CD8-positive, alpha-beta memory T cell (primary cell): ENCODE measurements around the gene INSYN2B. TPM values are rescaled to one million over a fixed set of nuclear protein-coding genes. Genes with fewer than 3 reads are reported as not detected.

Experiments
- CTCF ChIA-PET: fragments of 350-600 bp; sonication (Branson Sonifier 250); formaldehyde crosslinking; loops from one replicate; lab custom pipeline; 2021; ENCODE audit warnings: antibody characterized with exemption; lab: Charles Lee
- POLR2A ChIA-PET: fragments of 350-600 bp; sonication (Branson Sonifier 250); formaldehyde crosslinking; loops from one replicate; lab custom pipeline; 2021; ENCODE audit warnings: antibody characterized with exemption; lab: Charles Lee
- DNase-seq, 5 donors: peaks; one replicate each; pipeline versions ENCODE4 v3.0.0 to v3.0.0-alpha.2; 2020 to 2022; ENCODE audit warnings: mixed read lengths in 1 of 5
- H3K27ac ChIP-seq: one replicate; pipeline ENCODE4 v1.7.0; 2013; ENCODE audit warnings: low read depth, mild to moderate bottlenecking, low read length, moderate library complexity
- H3K27me3 ChIP-seq: 2 replicates; pipeline ENCODE4 v1.7.0; 2013; ENCODE audit warnings: low read length, mild to moderate bottlenecking; ENCODE audit not compliant: insufficient read depth, poor library complexity, severe bottlenecking
- H3K36me3 ChIP-seq: 2 replicates; pipeline ENCODE4 v1.7.0; 2013; ENCODE audit warnings: mild to moderate bottlenecking, low read length, moderate library complexity; ENCODE audit not compliant: insufficient read depth
- H3K4me1 ChIP-seq: 2 replicates; pipeline ENCODE4 v1.7.0; 2013; ENCODE audit warnings: mild to moderate bottlenecking, low read length, moderate library complexity; ENCODE audit not compliant: insufficient read depth
- H3K4me3 ChIP-seq: 2 replicates; pipeline ENCODE4 v1.7.0; 2013; ENCODE audit warnings: mild to moderate bottlenecking, low read length
- H3K9me3 ChIP-seq: 2 replicates; pipeline ENCODE4 v1.7.0; 2013; ENCODE audit warnings: mild to moderate bottlenecking, low read length
- H3K27ac Mint-ChIP-seq, 8 donors: one replicate each; pipeline ENCODE4 v1.8.0; 2020 to 2021; ENCODE audit warnings: mixed read lengths in 8 of 8, mild to moderate bottlenecking in 6 of 8, inconsistent platforms in 3 of 8, moderate library complexity in 3 of 8
- H3K27me3 Mint-ChIP-seq, 2 donors: one replicate each; pipeline ENCODE4 v1.8.0; 2020 to 2021; ENCODE audit warnings: mixed read lengths in 2 of 2, mild to moderate bottlenecking in 1 of 2, moderate library complexity in 1 of 2
- H3K36me3 Mint-ChIP-seq, 3 donors: one replicate each; pipeline ENCODE4 v1.8.0; 2020 to 2021; ENCODE audit warnings: mixed read lengths in 3 of 3, inconsistent platforms in 1 of 3, mild to moderate bottlenecking in 1 of 3
- H3K4me1 Mint-ChIP-seq, 3 donors: one replicate each; pipeline ENCODE4 v1.8.0; 2020 to 2021; ENCODE audit warnings: mixed read lengths in 3 of 3, inconsistent platforms in 1 of 3, mild to moderate bottlenecking in 1 of 3
- H3K4me3 Mint-ChIP-seq, 7 donors: one replicate each; pipeline ENCODE4 v1.8.0; 2020 to 2021; ENCODE audit warnings: mixed read lengths in 7 of 7, mild to moderate bottlenecking in 6 of 7, moderate library complexity in 4 of 7, inconsistent platforms in 2 of 7
- H3K9me3 Mint-ChIP-seq, 5 donors: one replicate each; pipeline ENCODE4 v1.8.0; 2020 to 2022; ENCODE audit warnings: mixed read lengths in 5 of 5, mild to moderate bottlenecking in 3 of 5, moderate library complexity in 2 of 5, inconsistent platforms in 1 of 5
- polyA plus RNA-seq: library from polyadenylated mRNA; unstranded; fragments of 300-500 nt; fragmentation: Illumina TruSeq; gene quantifications from one replicate; pipeline ENCODE4 v1.2.3, GENCODE V29; 2021
- total RNA-seq, 2 experiments: library from RNA; stranded (reverse); gene quantifications; one replicate each; pipeline ENCODE4 v1.2.3, GENCODE V29; 2021

The INSYN2B gene
- total and polyA plus RNA-seq, 3 experiments from 2014 or later, result not detected

DNA sequence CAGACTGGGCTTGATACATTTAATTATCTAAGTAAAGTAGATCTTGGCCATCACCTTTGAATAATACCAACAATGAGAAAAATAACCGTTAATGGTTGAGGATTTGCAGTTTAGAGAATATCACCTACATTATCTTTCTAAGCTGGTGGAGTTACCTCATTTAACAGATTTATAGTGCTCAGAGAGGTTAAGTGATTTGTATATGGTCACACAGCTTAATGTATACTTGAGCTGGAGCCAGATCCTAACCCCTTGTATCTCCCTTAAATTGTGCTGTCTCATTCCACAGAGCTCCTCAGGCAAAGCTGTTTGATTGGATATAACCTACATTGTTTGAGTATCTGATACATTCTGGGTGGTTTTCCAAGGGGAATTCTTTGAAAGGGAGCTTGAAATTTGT lies 57.8 kb downstream of the INSYN2B start:
- peaks cover 32 to 59% (median 56%) of the 10 kb centered on the region in 3 donors for H3K4me1 Mint-ChIP-seq
- H3K27me3 Mint-ChIP-seq, result no peaks in the 10 kb centered on the region
- ChIA-PET POLR2A (no interaction called here), CTCF (no interaction called here)
- Histone ChIP-seq H3K27me3 (no peaks in the 10 kb centered on the region), H3K9me3 (no peaks in the 10 kb centered on the region), H3K4me3 (no peak overlapping the region), H3K36me3 (peaks cover 3% of the 10 kb centered on the region), H3K27ac (no peak overlapping the region), H3K4me1 (no peaks in the 10 kb centered on the region)
- no peak overlapping the region for H3K4me3 Mint-ChIP-seq
- DNase-seq, result no peak
- peaks cover 7 to 54% (median 23%) of the 10 kb centered on the region in 3 donors for H3K36me3 Mint-ChIP-seq
- H3K9me3 Mint-ChIP-seq, result no peaks in the 10 kb centered on the region
- H3K27ac Mint-ChIP-seq, result no peak overlapping the region

DNA sequence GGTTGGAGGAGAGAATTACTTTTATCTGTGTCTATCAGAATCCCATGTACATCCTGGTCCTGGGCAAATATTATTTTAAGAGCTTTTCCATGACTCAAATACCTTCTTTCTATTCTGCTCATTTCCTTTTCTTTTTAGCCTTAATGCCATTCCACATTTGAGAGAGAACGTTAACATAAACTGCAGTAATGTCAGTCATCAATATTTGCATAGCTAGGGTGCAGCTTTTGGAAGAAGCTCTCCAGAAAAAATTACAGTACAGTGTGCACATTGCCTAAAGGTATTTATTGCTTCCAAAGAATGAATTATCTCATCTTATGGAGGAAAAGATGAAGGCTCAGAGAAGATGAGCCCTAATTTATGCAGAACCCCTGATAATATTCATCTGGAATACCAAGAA lies 58.3 kb downstream of the INSYN2B start:
- H3K27ac ChIP-seq, result no peak overlapping the region
- H3K4me3 ChIP-seq, result no peak overlapping the region
- H3K4me1 ChIP-seq, result no peaks in the 10 kb centered on the region
- H3K27ac Mint-ChIP-seq, result no peak overlapping the region
- H3K36me3 ChIP-seq, result peaks cover 3% of the 10 kb centered on the region
- no peaks in the 10 kb centered on the region for H3K9me3 ChIP-seq
- CTCF ChIA-PET, result no interaction called here
- DNase-seq, result no peak
- H3K4me1 Mint-ChIP-seq, result peaks cover 28 to 54% (median 53%) of the 10 kb centered on the region in 3 donors
- peaks cover 3 to 53% (median 19%) of the 10 kb centered on the region in 3 donors for H3K36me3 Mint-ChIP-seq
- H3K9me3 Mint-ChIP-seq, result no peaks in the 10 kb centered on the region
- H3K4me3 Mint-ChIP-seq, result no peak overlapping the region
- POLR2A ChIA-PET, result no interaction called here
- no peaks in the 10 kb centered on the region for H3K27me3 Mint-ChIP-seq
- no peaks in the 10 kb centered on the region for H3K27me3 ChIP-seq

DNA sequence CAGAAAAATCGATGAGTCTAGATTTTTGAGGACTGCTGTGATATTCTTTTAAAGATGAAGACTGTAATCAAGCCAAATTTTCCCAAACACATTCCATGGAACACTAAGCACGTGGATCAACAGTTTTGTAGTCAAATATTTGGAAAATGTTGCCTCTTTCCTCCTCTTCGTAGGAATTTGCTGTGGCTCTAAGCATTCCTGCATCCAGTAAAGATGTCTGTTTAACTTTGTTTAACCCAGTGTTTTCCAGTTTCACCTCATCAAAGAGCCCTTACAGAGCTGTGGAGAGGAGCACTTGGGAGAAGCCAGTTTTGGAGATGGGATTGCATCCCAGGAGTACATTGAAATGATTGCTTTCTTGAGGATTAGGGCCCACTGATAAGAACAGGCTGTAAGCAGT lies 58.9 kb downstream of the INSYN2B start:
- no peak overlapping the region for H3K4me3 Mint-ChIP-seq
- H3K27me3 ChIP-seq, result no peaks in the 10 kb centered on the region
- DNase-seq, result no peak
- peaks cover 26 to 49% (median 48%) of the 10 kb centered on the region in 3 donors for H3K4me1 Mint-ChIP-seq
- no peaks in the 10 kb centered on the region for H3K27me3 Mint-ChIP-seq
- H3K4me1 ChIP-seq, result no peaks in the 10 kb centered on the region
- H3K36me3 Mint-ChIP-seq, result peaks cover 3 to 52% (median 16%) of the 10 kb centered on the region in 3 donors
- H3K4me3 ChIP-seq, result no peak overlapping the region
- no peaks in the 10 kb centered on the region for H3K9me3 Mint-ChIP-seq
- no peak overlapping the region for H3K27ac ChIP-seq
- H3K27ac Mint-ChIP-seq, result peak overlapping the region in 1 of 8 donors; percentile 4
- ChIA-PET POLR2A (no interaction called here), CTCF (no interaction called here)
- H3K36me3 ChIP-seq, result peaks cover 3% of the 10 kb centered on the region
- no peaks in the 10 kb centered on the region for H3K9me3 ChIP-seq

DNA sequence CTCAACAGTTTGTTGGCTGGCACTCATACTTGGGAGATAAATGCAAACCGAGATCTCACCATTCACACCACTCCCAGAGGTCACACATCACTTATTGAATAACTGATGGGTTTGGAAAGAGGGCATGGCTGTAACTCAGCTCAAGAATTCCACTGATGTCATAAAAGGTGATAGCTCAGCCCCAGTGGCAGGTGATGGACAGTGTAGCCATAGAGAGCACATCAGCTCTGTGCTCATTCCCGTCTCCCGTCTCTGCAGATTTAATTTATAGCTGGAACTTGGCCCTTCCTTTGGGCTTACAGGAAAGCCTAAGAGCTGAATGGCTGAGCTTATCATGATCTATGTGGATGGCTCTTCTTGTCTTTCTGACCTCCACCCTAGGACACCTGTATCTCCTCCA lies 59.8 kb downstream of the INSYN2B start:
- Histone ChIP-seq H3K9me3 (no peaks in the 10 kb centered on the region), H3K4me3 (no peak overlapping the region), H3K27ac (no peak overlapping the region), H3K27me3 (no peaks in the 10 kb centered on the region), H3K4me1 (no peaks in the 10 kb centered on the region), H3K36me3 (no peaks in the 10 kb centered on the region)
- H3K27ac Mint-ChIP-seq, result no peak overlapping the region
- H3K27me3 Mint-ChIP-seq, result no peaks in the 10 kb centered on the region
- peaks cover 24 to 48% (median 46%) of the 10 kb centered on the region in 3 donors for H3K4me1 Mint-ChIP-seq
- ChIA-PET POLR2A (no interaction called here), CTCF (no interaction called here)
- H3K9me3 Mint-ChIP-seq, result no peaks in the 10 kb centered on the region
- H3K36me3 Mint-ChIP-seq, result peaks cover 3 to 52% (median 17%) of the 10 kb centered on the region in 3 donors
- DNase-seq, result no peak
- H3K4me3 Mint-ChIP-seq, result no peak overlapping the region

- Histone ChIP-seq H3K36me3 (no peaks in the 10 kb centered on the region), H3K9me3 (no peaks in the 10 kb centered on the region), H3K27ac (no peak overlapping the region), H3K27me3 (no peaks in the 10 kb centered on the region), H3K4me1 (no peaks in the 10 kb centered on the region), H3K4me3 (no peak overlapping the region)
- H3K9me3 Mint-ChIP-seq, result no peaks in the 10 kb centered on the region
- H3K27ac Mint-ChIP-seq, result no peak overlapping the region
- H3K27me3 Mint-ChIP-seq, result no peaks in the 10 kb centered on the region
- POLR2A ChIA-PET, result no interaction called here
- H3K4me3 Mint-ChIP-seq, result no peak overlapping the region
- no peak for DNase-seq
- peaks cover 22 to 49% (median 48%) of the 10 kb centered on the region in 3 donors for H3K4me1 Mint-ChIP-seq
- H3K36me3 Mint-ChIP-seq, result peaks cover 3 to 45% (median 19%) of the 10 kb centered on the region in 3 donors
- CTCF ChIA-PET, result no interaction called here
Measured at GRCh38 chr5:169918228-169918627, 62.1 kb downstream of the INSYN2B start.

DNA sequence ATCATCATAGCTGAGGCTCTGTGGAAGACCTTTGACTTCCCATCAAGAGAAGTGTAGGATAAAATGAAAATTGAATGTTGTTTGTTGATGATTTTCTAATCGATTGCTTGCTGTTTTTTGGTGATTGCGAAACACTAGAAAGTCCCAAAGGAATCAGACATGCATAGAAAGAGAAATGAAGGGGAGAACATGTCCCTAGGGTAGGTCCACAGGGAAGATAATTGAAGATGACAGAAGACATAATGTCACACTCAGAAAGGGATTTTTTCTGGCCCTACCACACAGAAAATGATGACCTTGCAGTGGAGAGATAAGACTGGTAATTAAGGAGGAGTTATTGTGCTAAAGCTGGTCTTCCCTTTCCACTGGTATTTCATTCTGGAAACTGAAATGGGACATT lies 62.8 kb downstream of the INSYN2B start:
- H3K36me3 ChIP-seq, result no peaks in the 10 kb centered on the region
- POLR2A ChIA-PET, result no interaction called here

DNA sequence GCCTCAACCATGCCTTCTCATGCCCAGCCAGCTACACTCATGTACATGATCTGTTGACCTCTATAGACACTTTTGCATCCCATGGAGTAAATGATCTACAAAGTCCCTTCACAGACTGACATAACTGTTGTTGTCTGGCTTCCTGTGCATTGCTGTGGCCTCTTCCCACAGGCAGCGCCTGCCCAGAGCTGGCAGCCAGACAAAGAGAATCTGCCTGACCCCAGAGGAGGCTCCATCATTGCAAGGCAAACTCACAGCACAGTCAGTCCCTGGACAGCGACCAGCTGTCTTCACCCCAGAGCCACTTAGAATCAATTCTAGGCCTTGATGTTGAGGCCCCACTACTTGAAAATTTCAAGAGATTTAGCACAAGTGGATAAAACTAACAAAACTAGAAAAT lies 65.5 kb downstream of the INSYN2B start:
- H3K4me3 Mint-ChIP-seq, result no peak overlapping the region
- DNase-seq, result no peak
- Histone ChIP-seq H3K27me3 (no peaks in the 10 kb centered on the region), H3K4me3 (no peak overlapping the region), H3K27ac (no peak overlapping the region), H3K4me1 (no peaks in the 10 kb centered on the region), H3K9me3 (no peaks in the 10 kb centered on the region), H3K36me3 (no peaks in the 10 kb centered on the region)
- peaks cover 0 to 37% (median 29%) of the 10 kb centered on the region in 3 donors for H3K36me3 Mint-ChIP-seq
- peak overlapping the region in 1 of 8 donors; percentile 96 for H3K27ac Mint-ChIP-seq
- H3K27me3 Mint-ChIP-seq, result no peaks in the 10 kb centered on the region
- H3K4me1 Mint-ChIP-seq, result peaks cover 18 to 44% (median 33%) of the 10 kb centered on the region in 3 donors
- ChIA-PET CTCF (no interaction called here), POLR2A (no interaction called here)
- no peaks in the 10 kb centered on the region for H3K9me3 Mint-ChIP-seq

More for the DNA sequence above, 62.8 kb downstream of the INSYN2B start:
- Mint-ChIP-seq H3K4me3 (no peak overlapping the region), H3K4me1 (peaks cover 18 to 49% (median 44%) of the 10 kb centered on the region in 3 donors), H3K36me3 (peaks cover 3 to 43% (median 20%) of the 10 kb centered on the region in 3 donors), H3K27me3 (no peaks in the 10 kb centered on the region), H3K9me3 (no peaks in the 10 kb centered on the region), H3K27ac (peak overlapping the region in 2 of 8 donors; percentile 18 to 44)
- no peak overlapping the region for H3K27ac ChIP-seq
- H3K9me3 ChIP-seq, result no peaks in the 10 kb centered on the region
- H3K27me3 ChIP-seq, result no peaks in the 10 kb centered on the region
- no peaks in the 10 kb centered on the region for H3K4me1 ChIP-seq
- CTCF ChIA-PET, result no interaction called here
- no peak overlapping the region for H3K4me3 ChIP-seq
- DNase-seq, result no peak

DNA sequence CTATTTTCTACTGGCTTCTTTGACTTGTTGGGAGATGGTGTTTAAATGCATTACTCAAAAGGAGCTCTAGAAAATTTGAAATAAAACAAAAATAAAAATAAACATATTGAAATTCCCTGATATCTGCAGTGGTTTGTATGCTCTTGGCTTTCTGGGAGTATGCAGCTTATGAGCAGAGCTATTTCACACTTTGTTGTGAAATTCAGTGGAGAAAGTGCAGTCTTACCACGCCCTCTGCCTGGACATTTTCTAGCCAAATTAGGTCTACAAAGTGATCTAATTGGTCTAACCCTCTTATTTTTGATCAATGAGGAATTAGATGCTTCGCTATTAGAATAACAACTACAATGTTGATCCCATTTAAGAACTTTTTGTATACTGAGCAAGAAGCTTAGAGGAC lies 66.8 kb downstream of the INSYN2B start:
- Mint-ChIP-seq H3K4me1 (peaks cover 15 to 42% (median 26%) of the 10 kb centered on the region in 3 donors), H3K9me3 (no peaks in the 10 kb centered on the region), H3K27me3 (no peaks in the 10 kb centered on the region), H3K4me3 (no peak overlapping the region), H3K36me3 (peaks cover 0 to 34% (median 23%) of the 10 kb centered on the region in 3 donors), H3K27ac (peak overlapping the region in 1 of 8 donors; percentile 15)
- no peak for DNase-seq
- ChIA-PET CTCF (no interaction called here), POLR2A (no interaction called here)
- no peaks in the 10 kb centered on the region for H3K9me3 ChIP-seq
- no peaks in the 10 kb centered on the region for H3K36me3 ChIP-seq
- H3K27me3 ChIP-seq, result no peaks in the 10 kb centered on the region
- no peaks in the 10 kb centered on the region for H3K4me1 ChIP-seq
- H3K27ac ChIP-seq, result no peak overlapping the region
- H3K4me3 ChIP-seq, result no peak overlapping the region
